ENCODE data around the gene EPHA3.

The EPHA3 gene

DNA sequence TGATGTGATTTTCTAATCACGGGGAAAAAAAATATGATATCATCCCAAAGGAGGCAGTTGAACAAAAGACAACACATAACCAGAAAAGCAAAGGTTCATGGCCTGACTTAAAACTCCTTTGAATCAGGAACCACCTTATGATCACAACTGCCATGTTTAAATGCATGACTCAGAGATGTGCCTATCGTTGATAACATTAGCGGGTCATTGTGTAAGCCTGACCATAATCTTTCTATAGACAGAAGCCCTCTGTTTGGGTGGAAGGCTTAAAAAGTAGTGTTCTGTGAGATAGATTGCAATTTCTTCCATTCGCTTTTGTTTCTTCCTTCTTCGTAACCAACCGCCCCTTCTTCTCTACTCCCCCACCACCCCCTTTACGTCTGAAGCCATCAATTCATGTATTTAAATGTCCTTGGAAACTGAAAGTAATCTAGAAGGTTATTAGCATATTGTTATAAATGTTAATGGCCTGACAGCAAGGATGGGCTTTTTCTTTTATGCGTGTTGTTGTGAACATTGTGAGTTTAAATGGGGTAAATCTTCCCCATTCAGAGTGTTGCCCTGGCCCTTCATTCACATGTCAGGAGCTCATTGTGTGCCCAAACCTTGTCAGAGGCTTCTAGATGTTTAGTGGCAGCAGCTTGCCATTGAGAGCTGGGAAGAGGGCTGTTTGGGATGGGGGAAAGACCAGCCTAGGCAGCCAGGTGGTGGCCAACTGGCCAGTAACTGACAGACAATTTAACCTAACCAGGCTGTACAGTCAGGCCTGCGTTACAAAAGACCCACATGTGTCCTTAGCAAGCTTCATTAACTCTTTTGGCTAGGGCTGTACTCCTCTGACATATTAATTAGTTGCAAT is 64.5 kb downstream of the EPHA3 start:
- H3K9me3 Mint-ChIP-seq, result no peaks in the 10 kb centered on the region
- no peaks in the 10 kb centered on the region for H3K4me1 Mint-ChIP-seq
- no peaks in the 10 kb centered on the region for H3K27me3 Mint-ChIP-seq (ENCODE audit: low read depth, poor library complexity)
- H3K36me3 Mint-ChIP-seq (ENCODE audit: low read depth), result no peaks in the 10 kb centered on the region
- no peak overlapping the region for H3K27ac Mint-ChIP-seq
- DNase-seq, result no peak
- TF ChIP-seq, protein P1, sequence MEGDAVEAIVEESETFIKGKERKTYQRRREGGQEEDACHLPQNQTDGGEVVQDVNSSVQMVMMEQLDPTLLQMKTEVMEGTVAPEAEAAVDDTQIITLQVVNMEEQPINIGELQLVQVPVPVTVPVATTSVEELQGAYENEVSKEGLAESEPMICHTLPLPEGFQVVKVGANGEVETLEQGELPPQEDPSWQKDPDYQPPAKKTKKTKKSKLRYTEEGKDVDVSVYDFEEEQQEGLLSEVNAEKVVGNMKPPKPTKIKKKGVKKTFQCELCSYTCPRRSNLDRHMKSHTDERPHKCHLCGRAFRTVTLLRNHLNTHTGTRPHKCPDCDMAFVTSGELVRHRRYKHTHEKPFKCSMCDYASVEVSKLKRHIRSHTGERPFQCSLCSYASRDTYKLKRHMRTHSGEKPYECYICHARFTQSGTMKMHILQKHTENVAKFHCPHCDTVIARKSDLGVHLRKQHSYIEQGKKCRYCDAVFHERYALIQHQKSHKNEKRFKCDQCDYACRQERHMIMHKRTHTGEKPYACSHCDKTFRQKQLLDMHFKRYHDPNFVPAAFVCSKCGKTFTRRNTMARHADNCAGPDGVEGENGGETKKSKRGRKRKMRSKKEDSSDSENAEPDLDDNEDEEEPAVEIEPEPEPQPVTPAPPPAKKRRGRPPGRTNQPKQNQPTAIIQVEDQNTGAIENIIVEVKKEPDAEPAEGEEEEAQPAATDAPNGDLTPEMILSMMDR (IDR thresholded peaks at IDR 0.05), result no peak
- no peak overlapping the region for H3K4me3 Mint-ChIP-seq

DNA sequence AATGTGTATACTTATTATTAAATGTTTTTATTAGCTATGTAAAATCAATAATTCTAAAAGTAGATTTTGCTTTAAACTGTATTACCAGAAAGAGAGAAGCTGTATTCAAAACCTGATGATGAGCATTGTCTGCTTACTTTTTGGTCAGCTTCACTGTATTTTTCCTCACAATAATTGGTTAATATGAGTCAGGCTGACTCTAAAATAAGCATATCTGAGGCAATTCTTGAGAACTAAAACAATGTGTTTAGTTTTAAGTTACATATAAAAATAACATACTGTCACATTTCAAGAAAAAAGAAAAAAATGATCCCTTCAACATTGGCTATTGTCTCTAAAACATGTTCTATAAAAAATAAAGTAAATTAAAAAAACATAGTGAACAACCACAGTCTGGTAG is 66.1 kb downstream of the EPHA3 start:
- TF ChIP-seq, protein P1 (IDR thresholded peaks at IDR 0.05), result no peak
- no peaks in the 10 kb centered on the region for H3K27me3 Mint-ChIP-seq (ENCODE audit: low read depth, poor library complexity)
- H3K27ac Mint-ChIP-seq, result no peak overlapping the region
- no peaks in the 10 kb centered on the region for H3K9me3 Mint-ChIP-seq
- H3K4me3 Mint-ChIP-seq, result no peak overlapping the region
- no peaks in the 10 kb centered on the region for H3K36me3 Mint-ChIP-seq (ENCODE audit: low read depth)
- no peak for DNase-seq
- no peaks in the 10 kb centered on the region for H3K4me1 Mint-ChIP-seq

DNA sequence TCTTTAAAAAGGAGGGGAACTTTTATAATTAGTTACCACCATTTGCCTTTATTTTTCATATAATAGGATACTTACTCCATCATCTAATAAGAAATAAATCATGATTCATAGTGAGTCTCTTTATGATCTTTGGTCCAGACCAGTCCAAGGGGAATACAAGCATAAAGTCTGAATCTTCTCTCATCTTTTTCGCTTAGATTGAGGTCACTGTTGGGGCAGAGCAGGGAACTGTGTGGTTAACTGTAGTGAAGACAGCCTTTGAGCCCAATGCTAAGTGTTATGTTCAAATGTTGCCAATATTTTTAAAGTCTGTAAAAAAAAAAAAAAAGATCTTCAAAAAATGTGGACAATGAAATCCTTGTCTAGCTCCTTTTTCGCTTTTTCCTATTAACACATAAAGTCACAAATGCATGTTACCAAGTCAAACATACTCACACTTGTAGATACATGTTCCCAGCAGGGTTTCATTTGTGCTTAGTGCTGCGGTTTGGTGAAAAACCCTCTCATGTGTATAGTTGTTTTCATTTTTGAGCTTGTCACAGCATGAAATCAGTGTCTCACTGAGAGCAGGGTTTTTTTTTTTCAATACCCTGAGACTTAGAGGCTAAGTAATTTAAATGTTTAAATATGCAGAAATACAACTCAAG is 72.1 kb downstream of the EPHA3 start:
- Mint-ChIP-seq H3K36me3 (ENCODE audit: low read depth) (no peaks in the 10 kb centered on the region), H3K9me3 (no peaks in the 10 kb centered on the region), H3K4me1 (peaks cover 8% of the 10 kb centered on the region)

DNA sequence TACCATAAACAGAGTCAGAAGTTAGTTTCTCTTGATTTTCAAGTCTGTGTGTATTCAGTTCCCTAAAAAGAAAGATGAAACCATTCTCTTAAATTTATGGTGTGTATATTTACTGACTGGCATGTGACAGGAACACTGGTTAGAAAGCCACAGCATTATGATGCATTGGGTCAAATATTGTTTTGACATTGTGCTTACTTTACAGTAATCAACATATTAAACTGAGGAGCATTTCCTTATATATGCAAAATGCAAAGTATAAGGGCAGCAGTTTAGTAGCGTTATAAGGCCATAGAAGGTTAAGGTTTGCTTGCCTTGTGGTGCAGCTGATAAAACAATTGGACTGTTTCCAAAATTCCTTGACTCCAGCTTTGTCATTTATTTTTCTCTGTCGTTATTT is 72.9 kb downstream of the EPHA3 start:
- no peak overlapping the region for H3K27ac Mint-ChIP-seq
- H3K27me3 Mint-ChIP-seq (ENCODE audit: low read depth, poor library complexity), result no peaks in the 10 kb centered on the region
- TF ChIP-seq, protein P1 (IDR thresholded peaks at IDR 0.05), result no peak
- no peak for DNase-seq
- H3K4me1 Mint-ChIP-seq, result peaks cover 8% of the 10 kb centered on the region
- H3K9me3 Mint-ChIP-seq, result no peaks in the 10 kb centered on the region
- H3K36me3 Mint-ChIP-seq (ENCODE audit: low read depth), result no peaks in the 10 kb centered on the region
- H3K4me3 Mint-ChIP-seq, result no peak overlapping the region

More for the DNA sequence above, 72.1 kb downstream of the EPHA3 start:
- Mint-ChIP-seq H3K27ac (no peak overlapping the region), H3K4me3 (no peak overlapping the region), H3K27me3 (ENCODE audit: low read depth, poor library complexity) (no peaks in the 10 kb centered on the region)
- TF ChIP-seq, protein P1 (IDR thresholded peaks at IDR 0.05), result no peak
- no peak for DNase-seq

DNA sequence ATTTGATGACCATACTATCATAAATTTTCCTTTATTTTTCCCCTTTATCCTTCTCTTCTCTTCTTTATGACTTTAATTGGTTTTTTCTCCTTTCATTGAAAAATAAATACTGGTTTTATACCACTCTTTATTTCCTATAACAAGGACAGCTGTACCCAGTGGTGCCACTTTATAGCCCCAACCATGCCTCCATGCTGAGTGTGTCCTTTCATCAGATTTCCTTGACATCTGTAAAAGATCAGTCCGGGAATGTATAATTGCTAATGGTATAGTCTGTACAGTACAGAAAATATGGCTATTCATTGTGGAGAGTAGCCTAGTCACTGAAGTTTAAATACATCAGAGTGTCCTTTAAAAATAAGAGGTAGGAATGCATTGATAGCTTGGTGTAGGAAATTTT is 74.6 kb downstream of the EPHA3 start:
- H3K9me3 Mint-ChIP-seq, result no peaks in the 10 kb centered on the region
- H3K4me1 Mint-ChIP-seq, result peaks cover 8% of the 10 kb centered on the region
- H3K27me3 Mint-ChIP-seq (ENCODE audit: low read depth, poor library complexity), result no peaks in the 10 kb centered on the region
- TF ChIP-seq, protein P1 (IDR thresholded peaks at IDR 0.05), result no peak
- H3K4me3 Mint-ChIP-seq, result no peak overlapping the region
- H3K27ac Mint-ChIP-seq, result no peak overlapping the region
- H3K36me3 Mint-ChIP-seq (ENCODE audit: low read depth), result no peaks in the 10 kb centered on the region
- no peak for DNase-seq
